Inferior parietal cortex (tissue), 1 donor: ENCODE data around the gene ERP44.

Experiments
- DNase-seq: peaks from one replicate; pipeline ENCODE4 v3.0.0-alpha.2; 2016; ENCODE audit errors: extremely low spot score

ERP44 gene

GRCh38 chr9:99936947-99937587 lies 161.7 kb downstream of the ERP44 start:
- DNase-seq = no peak

GRCh38 chr9:99931155-99931840 lies 167.5 kb downstream of the ERP44 start:
- no peak for DNase-seq

- DNase-seq = no peak
Measured at GRCh38 chr9:99929652-99930051, 169.1 kb downstream of the ERP44 start.
